GM19463 (cell line): ENCODE data around the gene PIK3CD.
"Not testable (repeated sequence)": the region's sequence is repeated elsewhere in the genome, so short reads cannot be mapped to it uniquely, and the experiment has no call there.

Source experiments
- ATAC-seq: cut with Tn5 transposase; IDR thresholded peaks from one replicate; pipeline ENCODE4 v1.9.1; 2021; ENCODE audit warnings: mild to moderate bottlenecking, moderate library complexity; ENCODE audit not compliant: unreplicated experiment

PIK3CD gene

GRCh38 chr1:9731051-9731537 is 79.6 kb downstream of the PIK3CD start:
- ATAC-seq = no peak

- no peak for ATAC-seq
Observed at GRCh38 chr1:9731561-9731960, 80.0 kb downstream of the PIK3CD start.

- ATAC-seq = no peak
Observed at GRCh38 chr1:9732123-9732971, 80.8 kb downstream of the PIK3CD start.

- no peak for ATAC-seq
Observed at GRCh38 chr1:9733160-9733789, 81.7 kb downstream of the PIK3CD start.

- ATAC-seq = no peak
Observed at GRCh38 chr1:9735800-9736199, 84.3 kb downstream of the PIK3CD start.

- no peak for ATAC-seq
Observed at GRCh38 chr1:9736241-9736640, 84.7 kb downstream of the PIK3CD start.

- no peak for ATAC-seq
Observed at GRCh38 chr1:9737057-9737456, 85.5 kb downstream of the PIK3CD start.

GRCh38 chr1:9737671-9738070 is 86.1 kb downstream of the PIK3CD start:
- no peak for ATAC-seq

- no peak for ATAC-seq
Observed at GRCh38 chr1:9744106-9744799, 92.7 kb downstream of the PIK3CD start.

- no peak for ATAC-seq
Observed at GRCh38 chr1:9746211-9746610, 94.7 kb downstream of the PIK3CD start.

GRCh38 chr1:9746651-9747050 is 95.1 kb downstream of the PIK3CD start:
- ATAC-seq = no peak

- ATAC-seq = not testable (repeated sequence)
Observed at GRCh38 chr1:9748391-9748790, 96.9 kb downstream of the PIK3CD start.

- no peak for ATAC-seq
Observed at GRCh38 chr1:9749361-9749760, 97.8 kb downstream of the PIK3CD start.

- ATAC-seq = no peak
Observed at GRCh38 chr1:9751971-9752370, 100.4 kb downstream of the PIK3CD start.

- ATAC-seq = no peak
Observed at GRCh38 chr1:9753121-9753531, 101.6 kb downstream of the PIK3CD start.

- ATAC-seq = no peak
Observed at GRCh38 chr1:9755441-9755995, 104.0 kb downstream of the PIK3CD start.

- no peak for ATAC-seq
Observed at GRCh38 chr1:9758559-9759121, 107.1 kb downstream of the PIK3CD start.

GRCh38 chr1:9759939-9760338 is 108.4 kb downstream of the PIK3CD start:
- no peak for ATAC-seq

- ATAC-seq = no peak
Observed at GRCh38 chr1:9760824-9761223, 109.3 kb downstream of the PIK3CD start.

- no peak for ATAC-seq
Observed at GRCh38 chr1:9761855-9762254, 110.3 kb downstream of the PIK3CD start.

- ATAC-seq = not testable (repeated sequence)
Observed at GRCh38 chr1:9762446-9762845, 110.9 kb downstream of the PIK3CD start.
